ENCODE data around the gene FREM1.

Gene FREM1

DNA sequence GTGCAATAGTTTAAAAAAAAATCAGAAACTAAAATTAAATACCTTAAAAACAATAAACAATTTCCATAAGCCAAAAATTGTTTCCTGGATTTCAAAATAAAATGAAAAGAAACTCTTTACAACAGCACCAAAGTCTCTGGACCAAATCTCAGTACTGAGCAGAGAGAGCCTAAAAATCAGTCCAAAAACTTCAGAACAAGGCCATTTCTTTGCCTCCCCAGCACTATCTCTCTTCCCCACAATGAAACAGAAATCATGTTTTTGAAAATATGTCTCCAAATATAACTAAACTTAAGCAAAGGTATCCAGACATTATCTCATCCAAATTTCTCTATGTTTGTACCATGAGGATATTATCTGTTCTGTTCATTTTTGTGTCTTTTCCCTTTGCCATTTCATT, 1.0 kb downstream of the FREM1 start:
- no peak for DNase-seq (ENCODE audit: low spot score)

DNA sequence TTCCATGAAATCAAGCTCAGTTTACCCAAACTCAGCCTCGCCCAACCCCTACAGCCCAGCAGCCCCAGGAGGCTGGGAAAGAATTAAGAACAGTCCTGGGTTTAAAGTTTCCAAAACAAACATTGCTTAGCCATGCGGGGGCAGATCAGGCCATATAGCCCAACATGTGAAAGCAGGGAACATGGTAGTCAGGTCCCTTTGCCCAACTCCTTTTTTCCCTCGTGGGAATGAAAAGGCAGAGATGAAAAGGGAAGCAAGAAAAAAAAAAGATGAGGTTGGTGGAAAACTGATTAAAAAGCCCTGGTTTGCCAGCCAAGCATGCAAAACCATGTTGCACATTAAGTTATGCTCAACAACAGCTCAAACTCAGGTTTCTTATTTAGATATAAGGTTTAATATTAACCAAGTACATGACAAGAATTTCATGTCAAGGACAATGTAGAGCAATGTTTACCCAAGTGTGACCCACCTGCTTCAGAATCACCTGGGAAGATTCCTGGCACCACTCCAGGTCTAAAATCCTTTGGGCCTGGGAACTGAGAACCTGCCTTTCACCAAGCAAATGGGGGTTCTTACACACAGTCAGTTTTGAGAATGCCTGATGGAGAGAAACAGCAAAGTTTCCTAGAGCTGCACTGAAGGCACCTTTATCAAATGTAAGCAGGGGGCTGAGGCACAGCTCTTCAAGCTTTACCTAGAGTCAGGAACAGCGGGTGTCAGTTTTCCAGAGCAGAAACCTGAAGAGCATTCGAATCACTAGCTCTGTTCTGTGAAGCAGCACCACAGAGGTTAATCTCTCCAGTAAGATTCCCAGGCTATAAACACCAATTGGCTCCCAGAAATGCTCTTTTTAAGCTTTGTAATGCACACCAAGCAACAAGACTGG, 1.7 kb downstream of the FREM1 start:
- no peak for DNase-seq (ENCODE audit: low spot score)

DNA sequence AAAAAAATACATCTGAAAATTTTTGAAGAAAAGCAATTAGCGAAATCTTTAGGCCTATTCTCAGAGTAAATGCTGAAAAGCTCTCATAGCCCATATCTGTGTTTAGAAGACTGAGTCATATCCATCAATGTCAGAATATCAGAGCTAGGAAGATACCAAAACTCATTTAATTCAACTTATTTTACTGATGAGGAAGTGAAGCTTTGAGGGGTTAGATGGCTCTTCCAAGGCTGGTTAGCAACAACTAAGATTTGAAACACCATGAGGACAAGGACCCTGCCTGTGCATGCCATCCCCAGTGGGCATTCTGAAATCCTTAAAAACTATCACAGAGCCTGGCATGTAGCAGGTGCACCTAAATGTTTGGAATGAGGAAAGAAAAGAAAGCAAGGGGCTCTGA, 2.5 kb downstream of the FREM1 start:
- DNase-seq (ENCODE audit: low spot score) = no peak

DNA sequence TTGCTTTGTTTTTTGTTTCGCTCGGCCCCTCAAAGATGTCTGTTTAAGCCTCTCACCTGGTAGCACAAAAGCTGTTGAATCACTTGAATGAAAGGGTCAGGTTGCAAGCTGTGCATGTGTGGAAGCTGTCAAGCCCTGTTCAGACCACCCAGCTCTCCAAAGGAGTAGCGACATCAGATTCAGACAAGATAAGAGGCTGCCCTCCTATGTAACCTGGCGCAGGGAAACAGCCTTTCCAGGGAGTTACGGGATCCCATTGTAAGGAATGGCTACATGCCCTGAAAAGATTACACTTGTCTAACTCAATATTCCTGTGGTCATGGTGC, 2.9 kb downstream of the FREM1 start:
- no peak for DNase-seq (ENCODE audit: low spot score)

DNA sequence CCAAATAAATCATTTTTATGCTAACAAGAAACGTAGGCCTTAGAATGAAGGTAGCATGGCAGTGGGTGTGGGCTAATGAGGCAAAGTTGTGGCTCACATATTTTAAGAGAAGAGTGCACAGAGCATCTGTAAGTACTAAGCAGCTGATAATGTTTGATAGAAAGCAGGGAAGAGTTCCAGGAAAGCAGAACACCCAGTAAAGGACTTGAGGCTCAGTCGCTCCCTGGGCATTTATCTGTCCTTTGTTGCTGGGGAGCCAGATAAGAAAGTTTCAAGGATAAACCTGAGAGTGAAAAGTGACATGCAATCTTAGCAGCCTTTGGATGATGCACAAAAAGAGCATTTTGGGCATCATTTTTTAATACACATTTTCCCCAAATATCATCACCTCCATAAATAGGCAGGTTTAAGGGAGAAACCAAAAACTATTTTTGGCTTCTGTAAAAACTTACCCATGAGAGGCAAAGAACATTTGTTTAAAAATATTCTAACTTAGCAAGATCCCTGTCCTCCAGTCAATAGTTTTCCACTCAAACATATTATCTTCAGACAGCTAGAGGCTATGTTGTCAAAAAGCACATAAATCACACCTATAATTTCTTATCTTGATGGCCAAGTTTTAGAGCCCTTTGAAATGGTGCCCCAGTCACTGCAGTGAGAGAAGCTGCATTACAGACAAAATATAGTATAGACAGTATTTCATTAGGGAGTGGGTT, 3.4 kb downstream of the FREM1 start:
- DNase-seq (ENCODE audit: low spot score) = no peak

DNA sequence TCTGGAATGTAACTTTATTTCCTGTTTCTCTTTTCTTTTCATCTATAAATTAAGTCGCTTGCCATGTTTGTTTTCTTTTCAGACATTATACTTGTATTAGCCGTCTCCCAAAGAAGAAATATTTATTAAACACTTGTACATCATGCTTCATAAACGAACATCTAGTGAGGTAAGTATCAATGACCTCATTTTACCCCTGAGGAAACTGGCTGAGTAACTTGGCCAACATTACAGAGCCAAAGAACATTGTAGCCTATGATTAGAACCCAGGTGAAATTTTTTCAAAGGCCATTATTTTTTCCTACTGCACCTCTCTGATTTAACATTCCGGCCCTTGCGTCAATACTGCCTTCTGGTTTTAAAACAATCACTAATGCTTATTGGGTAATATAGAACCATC, 4.2 kb downstream of the FREM1 start:
- DNase-seq (ENCODE audit: low spot score) = no peak

DNA sequence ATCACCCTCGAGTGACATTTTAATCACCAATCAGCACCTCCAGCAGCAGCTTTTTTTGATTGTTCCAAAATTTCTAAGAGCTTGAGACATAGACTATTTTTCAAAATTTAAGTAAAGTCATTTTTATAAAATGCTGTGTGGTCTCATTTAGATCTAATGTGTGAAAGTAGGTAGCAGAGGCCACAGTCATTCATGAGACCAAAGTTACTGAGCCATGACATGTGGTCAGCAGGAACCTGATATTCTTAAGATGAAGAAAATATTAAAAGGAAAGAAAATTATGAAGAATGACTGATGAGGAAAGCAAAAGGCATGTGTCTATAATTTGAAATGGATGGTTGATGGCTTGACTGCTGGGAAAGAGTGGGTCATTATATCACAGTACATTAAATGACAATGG, 7.2 kb downstream of the FREM1 start:
- DNase-seq (ENCODE audit: low spot score) = no peak

DNA sequence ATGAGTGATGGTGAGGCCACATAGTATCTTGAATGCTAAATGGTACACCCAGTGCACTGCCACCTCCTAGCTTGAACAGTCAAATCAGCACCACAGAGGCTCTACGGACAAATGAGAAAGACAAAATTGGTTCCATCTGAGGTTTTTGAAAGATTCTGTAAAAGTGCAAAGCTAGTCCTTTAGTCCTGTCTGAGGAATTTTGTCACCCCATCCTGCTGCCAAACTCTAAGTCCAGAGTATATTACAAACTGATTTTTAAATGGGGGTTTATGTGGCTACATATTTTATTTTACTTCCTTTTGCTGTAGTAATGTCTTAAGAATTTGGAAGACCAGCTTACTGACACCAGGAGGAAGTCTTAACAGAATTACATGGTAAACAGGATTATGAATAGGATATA, 7.7 kb downstream of the FREM1 start:
- no peak for DNase-seq (ENCODE audit: low spot score)

DNA sequence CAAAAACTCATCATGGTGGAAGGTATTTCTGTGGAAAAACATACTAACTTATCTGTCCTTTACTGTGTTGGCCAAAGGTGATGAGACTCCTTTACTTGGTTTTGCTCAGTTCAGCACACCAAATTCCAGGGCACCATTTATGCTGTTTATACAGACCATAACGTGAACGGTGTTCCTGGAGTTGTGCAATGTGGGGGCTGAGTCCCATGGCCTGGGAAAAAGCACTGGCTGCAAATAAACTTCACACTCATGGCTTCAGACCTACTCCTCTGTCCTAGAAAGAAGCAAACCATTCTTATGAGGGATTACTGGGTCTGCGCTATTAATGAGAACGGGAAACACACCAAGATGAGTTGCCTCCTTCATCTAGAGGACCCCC, 10.4 kb downstream of the FREM1 start:
- DNase-seq (ENCODE audit: low spot score) = no peak

DNA sequence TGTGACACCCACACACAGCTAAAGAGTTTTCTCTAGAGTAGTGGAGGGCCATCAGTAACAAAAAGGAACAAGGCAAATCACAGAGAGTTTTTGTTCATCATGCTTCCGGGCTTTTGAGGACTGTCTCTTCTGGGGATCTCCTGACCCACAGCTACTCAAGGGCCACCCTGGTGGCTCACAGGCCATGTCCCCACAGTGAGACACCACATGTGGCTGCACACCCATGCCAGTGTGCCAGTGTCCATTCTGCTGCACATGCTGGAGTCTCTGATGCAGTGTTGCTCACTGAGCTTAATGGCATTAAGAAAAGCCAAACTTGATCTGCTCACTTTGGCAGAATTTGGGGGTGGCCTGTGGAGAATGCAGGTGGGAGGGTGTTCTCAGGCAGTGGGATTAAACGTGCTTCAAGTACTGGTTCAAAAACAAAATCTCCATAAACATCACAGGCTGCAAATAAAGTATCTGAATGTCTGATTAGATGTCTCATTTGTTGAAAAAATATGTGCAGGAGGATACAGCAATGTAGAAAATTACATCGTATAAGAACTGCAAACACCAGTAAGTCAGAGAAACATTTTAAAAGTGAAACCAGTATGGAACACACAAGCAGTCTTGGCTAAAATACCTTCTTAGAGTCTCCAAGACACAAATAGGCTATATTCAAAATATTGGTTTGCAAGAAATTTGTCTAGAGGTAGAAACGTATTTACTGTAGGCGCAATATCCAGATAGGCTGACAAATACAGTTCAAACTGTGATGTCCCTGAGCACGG, 11.0 kb downstream of the FREM1 start:
- no peak for DNase-seq (ENCODE audit: low spot score)

DNA sequence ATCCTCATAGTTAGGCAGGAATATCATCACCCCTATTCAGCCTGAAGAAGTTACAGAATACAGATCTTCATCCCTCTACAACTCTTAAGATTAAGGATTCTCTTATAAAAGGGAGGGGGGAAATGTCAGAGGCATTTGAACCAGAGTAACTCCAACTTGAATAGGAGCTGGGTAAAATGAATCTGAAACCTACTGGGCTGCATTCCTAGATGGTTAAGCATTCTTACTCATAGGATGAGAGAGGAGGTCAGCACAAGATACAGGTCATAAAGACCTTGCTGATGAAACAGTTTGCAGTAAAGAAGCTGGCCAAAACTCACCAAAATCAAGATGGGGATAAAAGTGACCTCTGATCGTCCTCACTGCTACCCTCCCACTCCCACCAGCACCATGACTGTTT, 14.4 kb downstream of the FREM1 start:
- DNase-seq (ENCODE audit: low spot score) = no peak

DNA sequence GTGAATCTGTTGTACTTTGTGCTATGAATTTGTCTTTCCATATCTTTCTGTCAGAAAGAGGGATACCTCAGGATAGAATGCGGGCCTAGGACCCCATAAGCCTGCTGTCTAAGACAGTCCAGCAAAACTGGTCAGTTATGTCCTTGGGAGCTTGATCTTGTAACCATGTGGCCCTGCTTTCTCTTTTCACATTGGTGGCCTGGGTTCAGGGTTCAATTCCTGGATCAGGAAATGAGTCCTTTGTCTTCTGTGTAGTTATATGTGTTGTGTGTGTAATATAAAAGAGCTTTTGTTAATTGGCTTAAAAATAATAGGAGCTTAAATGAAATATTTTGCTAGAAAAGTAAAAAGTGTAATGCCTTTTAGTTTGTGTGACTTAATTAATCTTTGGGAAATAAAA, 16.9 kb downstream of the FREM1 start:
- DNase-seq (ENCODE audit: low spot score) = no peak

DNA sequence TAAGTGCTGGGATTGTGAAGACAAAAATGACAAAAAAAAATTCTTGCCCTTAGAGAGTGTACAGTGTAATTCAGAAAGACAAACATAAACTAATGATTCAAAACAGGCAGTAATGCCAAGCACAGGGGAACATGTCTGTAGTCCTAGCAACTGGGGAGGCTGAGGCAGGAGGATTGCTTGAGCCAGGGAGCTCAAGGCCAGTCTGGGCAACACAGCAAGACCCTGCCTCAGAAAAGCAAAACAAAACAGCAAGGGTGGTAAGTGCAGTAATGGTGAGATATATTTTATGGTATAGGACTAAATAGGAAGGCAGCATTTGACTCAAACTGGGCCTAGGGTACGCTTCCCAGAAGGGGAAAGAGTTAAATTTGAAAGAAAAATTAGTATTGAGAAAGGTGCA, 18.9 kb downstream of the FREM1 start:
- no peak for DNase-seq (ENCODE audit: low spot score)

DNA sequence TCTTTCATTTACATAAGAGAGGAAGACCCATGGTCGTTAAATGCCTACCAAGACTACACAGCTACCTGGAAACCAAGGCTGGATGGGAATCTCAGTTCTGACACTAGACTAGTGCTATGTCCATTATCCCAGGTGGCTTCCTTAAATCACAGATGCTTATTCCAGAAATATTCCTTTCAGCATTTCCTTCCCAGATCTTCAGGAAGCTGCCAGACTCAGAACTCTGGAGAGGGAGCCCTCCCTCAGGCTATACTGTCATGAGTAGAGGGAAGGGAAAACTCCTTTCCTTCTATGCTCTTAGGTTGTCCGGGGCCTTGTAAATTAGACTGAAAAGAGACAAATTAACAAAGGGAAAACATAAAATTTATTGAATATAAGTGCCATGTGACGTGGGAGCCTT, 20.8 kb downstream of the FREM1 start:
- no peak for DNase-seq (ENCODE audit: low spot score)

DNA sequence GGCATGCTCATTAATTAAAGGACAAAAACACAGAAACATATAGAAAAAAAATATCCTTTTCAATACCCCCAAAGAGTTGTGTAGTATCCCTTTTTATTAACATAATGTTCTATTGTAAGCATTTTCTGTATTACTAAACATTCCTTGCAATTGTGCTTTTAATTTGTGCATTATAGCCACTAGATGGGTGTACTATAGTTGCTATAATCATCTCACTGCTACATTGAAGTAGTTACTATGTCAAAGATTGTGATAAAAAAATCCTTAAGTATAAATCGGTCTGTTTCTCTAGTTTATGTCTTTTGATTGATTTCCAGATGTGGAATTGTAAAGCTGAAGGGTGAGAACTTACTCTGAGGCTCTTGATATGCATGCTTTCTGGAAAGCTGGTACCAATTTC, 21.4 kb downstream of the FREM1 start:
- DNase-seq (ENCODE audit: low spot score) = no peak

DNA sequence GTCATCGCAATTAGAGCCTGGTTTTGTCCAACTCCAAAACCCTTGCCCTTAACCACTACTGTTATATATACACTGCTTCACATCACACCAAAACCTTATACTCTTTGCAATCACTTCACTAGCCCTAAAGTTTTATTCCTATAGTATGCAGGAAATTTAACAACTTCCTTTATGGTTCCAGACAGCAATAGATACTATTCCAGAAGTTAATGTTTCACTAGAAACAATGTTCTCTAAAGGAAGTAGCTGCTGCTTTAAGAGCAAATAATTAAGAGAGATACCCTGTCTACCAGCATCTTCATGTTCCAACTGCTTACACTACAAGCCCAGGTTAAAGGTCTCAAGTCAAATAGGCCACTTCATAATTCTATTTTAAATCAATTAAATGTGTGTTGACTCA, 22.0 kb downstream of the FREM1 start:
- DNase-seq (ENCODE audit: low spot score) = no peak

DNA sequence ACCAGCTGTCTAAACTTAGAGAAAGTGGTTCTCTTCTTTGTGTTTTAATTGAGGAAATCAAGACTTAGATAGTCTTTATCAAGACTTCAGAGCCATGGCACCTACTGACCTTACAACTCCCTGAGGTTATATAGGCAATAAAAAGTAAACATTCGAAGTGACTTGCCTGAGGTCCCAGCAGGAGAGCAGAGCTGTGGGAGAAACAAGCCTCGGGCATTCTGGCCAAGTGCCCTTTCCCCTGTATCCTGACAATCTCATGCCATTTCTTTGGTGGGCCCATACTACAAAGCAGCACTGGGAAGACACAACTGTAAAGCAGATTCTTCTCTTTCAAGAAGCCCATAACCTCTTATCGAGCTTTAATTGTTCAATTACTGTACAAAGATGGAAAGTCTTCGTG, 23.1 kb downstream of the FREM1 start:
- no peak for DNase-seq (ENCODE audit: low spot score)

DNA sequence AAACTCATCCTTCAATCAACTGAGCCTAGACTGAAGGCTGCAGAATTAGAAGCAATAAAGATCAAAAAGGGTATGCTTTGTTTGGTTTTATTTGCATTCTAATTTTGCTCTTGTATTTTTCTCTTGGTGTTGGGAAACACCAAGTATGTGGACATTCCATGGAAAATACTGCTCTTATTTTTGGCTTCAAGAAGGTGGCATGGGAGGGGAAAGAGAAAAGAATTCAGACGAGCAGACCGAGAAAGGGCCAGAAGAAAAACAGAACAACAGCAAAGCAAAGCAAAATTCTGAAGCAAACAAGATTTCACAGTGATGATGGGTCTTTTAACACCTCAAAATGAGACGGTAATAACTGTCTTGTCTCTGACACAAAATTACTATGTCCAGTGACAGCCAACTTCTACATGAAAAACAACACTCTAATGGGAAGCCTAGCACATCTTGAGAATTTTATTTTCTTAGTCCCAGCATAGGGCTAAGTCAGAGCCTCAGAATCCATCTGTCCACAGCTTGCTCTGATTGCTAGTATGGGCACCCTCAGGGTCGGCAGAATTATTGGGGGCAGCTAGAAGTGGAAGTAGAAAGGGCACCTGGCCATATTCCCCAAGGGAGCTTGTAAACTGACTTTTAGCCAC, 26.8 kb downstream of the FREM1 start:
- DNase-seq (ENCODE audit: low spot score) = no peak

DNA sequence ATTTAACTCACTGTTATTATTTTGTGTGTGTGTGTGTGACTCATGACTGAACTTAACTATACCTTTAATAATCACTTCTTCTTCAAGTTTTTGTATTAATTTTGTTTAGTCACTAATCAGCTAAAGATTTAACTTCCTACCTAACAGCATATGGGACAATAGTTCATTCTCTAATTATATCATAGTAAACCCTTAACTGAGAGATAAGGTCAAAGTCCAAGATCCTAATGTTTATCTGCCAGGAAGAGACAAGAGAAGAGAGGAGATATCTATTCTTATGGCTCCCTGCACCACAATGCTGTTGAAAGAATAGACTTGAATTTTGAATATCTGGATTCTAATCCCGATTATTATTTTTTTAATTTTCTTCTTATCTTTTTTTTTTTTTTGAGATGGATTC, 28.1 kb downstream of the FREM1 start:
- DNase-seq (ENCODE audit: low spot score) = no peak

DNA sequence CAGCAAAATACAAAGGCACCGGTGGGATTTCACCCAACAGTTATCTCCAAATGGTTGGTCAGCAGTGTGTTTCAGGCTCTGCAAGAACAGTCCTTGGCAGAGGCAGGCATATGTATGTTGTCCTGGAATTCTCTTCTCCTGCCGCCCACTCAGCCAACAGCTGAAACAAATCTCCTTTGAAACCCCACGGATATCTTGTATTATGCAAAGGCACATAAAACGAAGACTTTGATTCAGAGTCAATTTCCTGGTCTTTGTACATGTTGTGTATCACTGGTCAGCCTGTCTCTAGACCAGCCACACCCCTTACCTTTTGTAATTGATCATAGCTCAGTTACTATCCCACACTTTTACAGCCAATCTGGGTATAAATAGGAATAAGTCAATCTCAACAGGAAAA, 29.2 kb downstream of the FREM1 start:
- no peak for DNase-seq (ENCODE audit: low spot score)

DNA sequence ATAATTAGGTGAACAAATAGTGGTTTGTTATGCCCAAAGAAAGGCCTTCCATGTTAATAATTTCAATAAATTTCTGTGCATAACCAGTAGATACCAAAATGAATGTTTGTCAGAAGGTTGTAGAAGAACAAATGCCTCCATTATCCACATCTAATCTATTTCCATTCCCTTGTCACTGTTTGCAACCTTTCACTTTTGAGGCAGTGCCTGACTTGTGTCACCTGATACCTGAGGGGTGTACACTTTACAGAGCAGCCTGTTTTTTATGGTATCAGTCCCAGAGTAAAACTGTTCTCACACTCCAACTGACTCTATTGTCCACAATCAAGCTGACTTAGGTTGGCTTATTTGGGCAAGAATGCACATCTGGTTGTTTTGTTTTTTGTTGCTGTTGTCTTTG, 40.1 kb downstream of the FREM1 start:
- no peak for DNase-seq (ENCODE audit: low spot score)

DNA sequence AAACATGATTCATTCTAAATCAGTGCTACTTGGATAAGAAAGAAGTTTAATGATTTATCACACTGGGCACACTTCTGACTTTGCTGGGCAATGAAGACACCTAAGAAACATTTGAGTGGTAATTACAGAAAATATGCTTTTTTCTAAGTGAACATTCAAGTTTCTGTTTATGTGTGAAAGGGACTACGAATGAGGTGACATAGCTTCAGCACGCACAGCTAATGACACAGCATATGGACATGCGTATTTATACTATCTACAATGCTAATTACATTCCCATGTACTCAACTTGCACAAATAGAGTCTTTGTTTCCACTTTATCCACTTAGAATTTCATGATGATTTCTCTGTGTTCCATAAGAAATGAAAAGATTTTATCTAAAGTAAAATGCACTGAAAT, 40.6 kb downstream of the FREM1 start:
- DNase-seq (ENCODE audit: low spot score) = no peak
